Activated CD8-positive, alpha-beta memory T cell treated with anti-CD3 and anti-CD28 coated beads for 24 hours (primary cell): ENCODE measurements around the gene FBXO41.

ENCODE experiments used
- DNase-seq: peaks from one replicate; pipeline ENCODE4 v3.0.0-alpha.2; 2020

FBXO41 gene

GRCh38 chr2:73210696-73211095 is 73.6 kb downstream of the FBXO41 start:
- DNase-seq, result no peak

GRCh38 chr2:73210019-73210418 is 74.3 kb downstream of the FBXO41 start:
- no peak for DNase-seq

- no peak for DNase-seq
These were observed 76.0 kb downstream of the FBXO41 start for GRCh38 chr2:73208258-73208657.

- no peak for DNase-seq
These were observed 78.7 kb downstream of the FBXO41 start for GRCh38 chr2:73205611-73206010.
